HepG2 (cell line): Measurements from ENCODE around the gene RGS13. TPM values are rescaled to one million over a fixed set of nuclear protein-coding genes. Genes with fewer than 3 reads are reported as not detected.

Source experiments
- AGO2 ChIP-seq: fragments of 200-400 bp; formaldehyde crosslinking; optimal IDR thresholded peaks from 2 replicates; pipeline ENCODE3; 2017; ENCODE audit warnings: mild to moderate bottlenecking, low read depth, low read length, moderate library complexity
- ARHGAP35 ChIP-seq: sonication (generic); formaldehyde crosslinking; IDR thresholded peaks from 2 replicates; pipeline ENCODE4 v1.9.0; 2022; ENCODE audit warnings: mild to moderate bottlenecking, inconsistent platforms, moderate library complexity, missing genetic modification reagents, borderline replicate concordance
- ARNT ChIP-seq: fragments of 450-650 bp; IDR thresholded peaks from 2 replicates; pipeline ENCODE4 v1.6.1; 2017
- BCL6 ChIP-seq: IDR thresholded peaks from 2 replicates; pipeline ENCODE4 v1.6.1; 2016; ENCODE audit warnings: missing genetic modification reagents, missing compliant biosample characterization
- CREM ChIP-seq, 2 experiments: sonication (generic) in 1 of 2; formaldehyde crosslinking in 1 of 2; IDR thresholded peaks; 2 replicates each; pipeline versions ENCODE4 v1.4.0 to v1.6.1; 2016 to 2020; ENCODE audit warnings: antibody characterized with exemption in 1 of 2, mild to moderate bottlenecking in 1 of 2, missing genetic modification reagents in 1 of 2
- ERF ChIP-seq: IDR thresholded peaks from 2 replicates; pipeline ENCODE4 v1.6.1; 2018; ENCODE audit warnings: missing biosample characterization, missing genetic modification reagents
- ETV5 ChIP-seq: IDR thresholded peaks from 2 replicates; pipeline ENCODE4 v1.6.1; 2018; ENCODE audit warnings: missing biosample characterization, missing genetic modification reagents, inconsistent platforms, borderline replicate concordance
- MED13 ChIP-seq: sonication (generic); formaldehyde crosslinking; IDR thresholded peaks from 2 replicates; pipeline ENCODE4 v1.5.0; 2020; ENCODE audit warnings: missing genetic modification reagents
- NFKBIZ ChIP-seq: IDR thresholded peaks from 2 replicates; pipeline ENCODE4 v1.6.1; 2018; ENCODE audit warnings: missing genetic modification reagents, missing compliant biosample characterization
- SOX13 ChIP-seq, 3 experiments: fragments of 450-650 bp in 1 of 3; sonication (generic) in 1 of 3; formaldehyde crosslinking in 1 of 3; IDR thresholded peaks in 2 of 3; conservative IDR thresholded peaks in 1 of 3; 2 replicates each; pipeline versions ENCODE4 v1.5.0 to v1.6.1; 2016 to 2020; ENCODE audit warnings: antibody characterized with exemption in 1 of 3, mild to moderate bottlenecking in 1 of 3, missing compliant biosample characterization in 1 of 3, missing genetic modification reagents in 1 of 3, moderate library complexity in 1 of 3
- SOX6 ChIP-seq, 2 experiments: fragments of 450-650 bp in 1 of 2; sonication (generic) in 1 of 2; formaldehyde crosslinking in 1 of 2; IDR thresholded peaks; 2 replicates each; pipeline versions ENCODE4 v1.4.0 to v1.6.1; 2017 to 2020; ENCODE audit warnings: antibody characterized with exemption in 1 of 2, mild to moderate bottlenecking in 1 of 2, missing genetic modification reagents in 1 of 2
- TOE1 ChIP-seq: sonication (generic); formaldehyde crosslinking; IDR thresholded peaks from 2 replicates; pipeline ENCODE4 v1.4.0; 2020; ENCODE audit warnings: mild to moderate bottlenecking, missing genetic modification reagents
- ZFP36L1 ChIP-seq: sonication (generic); formaldehyde crosslinking; IDR thresholded peaks from 2 replicates; pipeline ENCODE4 v1.8.0; 2022; ENCODE audit warnings: mild to moderate bottlenecking, missing genetic modification reagents, moderate library complexity
- ZFP90 ChIP-seq: sonication (generic); formaldehyde crosslinking; IDR thresholded peaks from 2 replicates; pipeline ENCODE4 v1.8.0; 2022; ENCODE audit warnings: missing genetic modification reagents, mild to moderate bottlenecking, inconsistent platforms, borderline replicate concordance
- ZKSCAN5 ChIP-seq: sonication (generic); formaldehyde crosslinking; IDR thresholded peaks from 2 replicates; pipeline ENCODE4 v1.5.1; 2020; ENCODE audit warnings: mild to moderate bottlenecking, missing genetic modification reagents
- ZNF451 ChIP-seq: sonication (generic); formaldehyde crosslinking; IDR thresholded peaks from 2 replicates; pipeline ENCODE4 v1.5.0; 2020; ENCODE audit warnings: mild to moderate bottlenecking, missing genetic modification reagents
- ZNF614 ChIP-seq: IDR thresholded peaks from 2 replicates; pipeline ENCODE4 v1.6.1; 2018; ENCODE audit warnings: missing biosample characterization, missing genetic modification reagents, inconsistent platforms, borderline replicate concordance
- ZNF891 ChIP-seq: sonication (generic); formaldehyde crosslinking; IDR thresholded peaks from 2 replicates; pipeline ENCODE4 v1.5.0; 2020; ENCODE audit warnings: mild to moderate bottlenecking, missing genetic modification reagents
- polyA plus RNA-seq, 8 experiments: library from polyadenylated mRNA; depleted of rRNA in 3 of 8; stranded (reverse) in 7 of 8; unstranded in 1 of 8; fragments of >200 nt; fragmentation: Illumina TruSeq in 4 of 8; extraction: Trizol in 4 of 8; gene quantifications; 2 replicates each; pipeline versions ENCODE4 v1.2.1 to v1.2.3, GENCODE V29; 2011 to 2016; ENCODE audit warnings: low read depth in 4 of 8, missing spikeins in 1 of 8, mixed read lengths in 1 of 8; ENCODE audit not compliant: insufficient read depth in 1 of 8
- total RNA-seq, 5 experiments: library from RNA; depleted of rRNA; stranded (reverse); fragments of >200 nt; fragmentation: Illumina TruSeq; extraction: Trizol; gene quantifications; 2 replicates each; pipeline ENCODE4 v1.2.3, GENCODE V29; 2016; ENCODE audit warnings: low read depth in 1 of 5
- TF ChIP-seq, protein P1 (sequence below): sonication (generic); formaldehyde crosslinking; conservative IDR thresholded peaks from 2 replicates; pipeline ENCODE4 v1.8.1; 2023; ENCODE audit warnings: missing genetic modification reagents
- TF ChIP-seq, protein P2 (sequence below): sonication (generic); formaldehyde crosslinking; IDR thresholded peaks from 2 replicates; pipeline ENCODE4 v1.4.0; 2020; ENCODE audit warnings: mild to moderate bottlenecking, missing genetic modification reagents
- TF ChIP-seq, protein P3 (sequence below): sonication (generic); formaldehyde crosslinking; IDR thresholded peaks from 2 replicates; pipeline ENCODE4 v1.5.1; 2020; ENCODE audit warnings: missing genetic modification reagents, mild to moderate bottlenecking, borderline replicate concordance
- TF ChIP-seq, protein P4 (sequence below): sonication (generic); formaldehyde crosslinking; conservative IDR thresholded peaks from 2 replicates; pipeline ENCODE4 v1.4.0; 2020; ENCODE audit warnings: mild to moderate bottlenecking, missing genetic modification reagents, moderate library complexity

Gene RGS13
- total and polyA plus RNA-seq, 2 of the 13 experiments (the other 11 are each of a cell fraction or from before 2014, with no cell fraction given) = not detected

DNA sequence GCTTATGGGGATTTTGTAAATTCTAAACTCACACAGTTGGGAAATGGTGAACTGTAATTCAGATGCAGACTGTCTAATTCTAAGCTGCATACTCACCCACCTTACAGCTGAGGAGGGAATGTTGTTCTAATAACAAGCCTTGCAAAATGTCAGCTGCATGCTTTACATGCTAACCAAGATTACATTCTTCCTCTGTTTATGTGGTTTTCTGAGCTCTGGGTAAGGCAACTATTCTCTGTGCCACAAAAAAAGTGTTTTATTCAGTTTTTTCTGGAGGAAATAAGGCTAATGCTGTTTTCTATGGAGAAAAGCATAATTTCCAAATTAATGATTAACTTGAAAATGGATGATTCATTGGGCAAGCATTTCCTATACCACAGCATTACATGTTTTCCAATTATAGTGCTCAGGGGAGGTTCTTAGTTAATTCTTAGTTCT is 64.9 kb downstream of the RGS13 start (continued):
- TF ChIP-seq MED13 (CRISPR knock-in tag) (no peak), ERF (CRISPR knock-in tag) (no peak), ZNF891 (CRISPR knock-in tag) (no peak), SOX13 (IDR thresholded peaks at IDR 0.05) (no peak), SOX13 (CRISPR knock-in tag; conservative IDR thresholded peaks at IDR 0.05 in 1 of 2, IDR thresholded peaks at IDR 0.05 in 1 of 2) (peak in 1 of 2 experiments; percentile 70; a peak in 1 of 4 replicates), ZNF451 (no peak), NFKBIZ (CRISPR knock-in tag) (0 out of 2 replicates have a peak, but pooled peaks have one; percentile 49), BCL6 (peak; percentile 39; the same call in 1 of the 2 replicates), ZFP36L1 (CRISPR knock-in tag) (no peak; the same call in 1 of the 2 replicates), SOX6 (IDR thresholded peaks at IDR 0.05) (no peak), SOX6 (CRISPR knock-in tag; IDR thresholded peaks at IDR 0.05) (peak; percentile 43; the same call in 1 of the 2 replicates), CREM (IDR thresholded peaks at IDR 0.05) (0 out of 2 replicates have a peak, but pooled peaks have one; percentile 19), CREM (CRISPR knock-in tag; IDR thresholded peaks at IDR 0.05) (no peak), ZFP90 (CRISPR knock-in tag) (no peak), TOE1 (CRISPR knock-in tag) (0 out of 2 replicates have a peak, but pooled peaks have one; percentile 23), ARNT (no peak), ARHGAP35 (no peak), AGO2 (no peak), ETV5 (CRISPR knock-in tag) (peak; percentile 27; the same call in 1 of the 2 replicates), ZNF614 (CRISPR knock-in tag) (peak; percentile 30; the same call in 1 of the 2 replicates), ZKSCAN5 (CRISPR knock-in tag) (no peak)
- TF ChIP-seq, protein P1, sequence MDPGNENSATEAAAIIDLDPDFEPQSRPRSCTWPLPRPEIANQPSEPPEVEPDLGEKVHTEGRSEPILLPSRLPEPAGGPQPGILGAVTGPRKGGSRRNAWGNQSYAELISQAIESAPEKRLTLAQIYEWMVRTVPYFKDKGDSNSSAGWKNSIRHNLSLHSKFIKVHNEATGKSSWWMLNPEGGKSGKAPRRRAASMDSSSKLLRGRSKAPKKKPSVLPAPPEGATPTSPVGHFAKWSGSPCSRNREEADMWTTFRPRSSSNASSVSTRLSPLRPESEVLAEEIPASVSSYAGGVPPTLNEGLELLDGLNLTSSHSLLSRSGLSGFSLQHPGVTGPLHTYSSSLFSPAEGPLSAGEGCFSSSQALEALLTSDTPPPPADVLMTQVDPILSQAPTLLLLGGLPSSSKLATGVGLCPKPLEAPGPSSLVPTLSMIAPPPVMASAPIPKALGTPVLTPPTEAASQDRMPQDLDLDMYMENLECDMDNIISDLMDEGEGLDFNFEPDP (CRISPR knock-in tag) = no peak
- TF ChIP-seq, protein P2, sequence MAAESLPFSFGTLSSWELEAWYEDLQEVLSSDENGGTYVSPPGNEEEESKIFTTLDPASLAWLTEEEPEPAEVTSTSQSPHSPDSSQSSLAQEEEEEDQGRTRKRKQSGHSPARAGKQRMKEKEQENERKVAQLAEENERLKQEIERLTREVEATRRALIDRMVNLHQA (CRISPR knock-in tag) = no peak
- TF ChIP-seq, protein P3, sequence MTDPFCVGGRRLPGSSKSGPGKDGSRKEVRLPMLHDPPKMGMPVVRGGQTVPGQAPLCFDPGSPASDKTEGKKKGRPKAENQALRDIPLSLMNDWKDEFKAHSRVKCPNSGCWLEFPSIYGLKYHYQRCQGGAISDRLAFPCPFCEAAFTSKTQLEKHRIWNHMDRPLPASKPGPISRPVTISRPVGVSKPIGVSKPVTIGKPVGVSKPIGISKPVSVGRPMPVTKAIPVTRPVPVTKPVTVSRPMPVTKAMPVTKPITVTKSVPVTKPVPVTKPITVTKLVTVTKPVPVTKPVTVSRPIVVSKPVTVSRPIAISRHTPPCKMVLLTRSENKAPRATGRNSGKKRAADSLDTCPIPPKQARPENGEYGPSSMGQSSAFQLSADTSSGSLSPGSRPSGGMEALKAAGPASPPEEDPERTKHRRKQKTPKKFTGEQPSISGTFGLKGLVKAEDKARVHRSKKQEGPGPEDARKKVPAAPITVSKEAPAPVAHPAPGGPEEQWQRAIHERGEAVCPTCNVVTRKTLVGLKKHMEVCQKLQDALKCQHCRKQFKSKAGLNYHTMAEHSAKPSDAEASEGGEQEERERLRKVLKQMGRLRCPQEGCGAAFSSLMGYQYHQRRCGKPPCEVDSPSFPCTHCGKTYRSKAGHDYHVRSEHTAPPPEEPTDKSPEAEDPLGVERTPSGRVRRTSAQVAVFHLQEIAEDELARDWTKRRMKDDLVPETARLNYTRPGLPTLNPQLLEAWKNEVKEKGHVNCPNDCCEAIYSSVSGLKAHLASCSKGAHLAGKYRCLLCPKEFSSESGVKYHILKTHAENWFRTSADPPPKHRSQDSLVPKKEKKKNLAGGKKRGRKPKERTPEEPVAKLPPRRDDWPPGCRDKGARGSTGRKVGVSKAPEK (CRISPR knock-in tag) = no peak
- TF ChIP-seq, protein P4, sequence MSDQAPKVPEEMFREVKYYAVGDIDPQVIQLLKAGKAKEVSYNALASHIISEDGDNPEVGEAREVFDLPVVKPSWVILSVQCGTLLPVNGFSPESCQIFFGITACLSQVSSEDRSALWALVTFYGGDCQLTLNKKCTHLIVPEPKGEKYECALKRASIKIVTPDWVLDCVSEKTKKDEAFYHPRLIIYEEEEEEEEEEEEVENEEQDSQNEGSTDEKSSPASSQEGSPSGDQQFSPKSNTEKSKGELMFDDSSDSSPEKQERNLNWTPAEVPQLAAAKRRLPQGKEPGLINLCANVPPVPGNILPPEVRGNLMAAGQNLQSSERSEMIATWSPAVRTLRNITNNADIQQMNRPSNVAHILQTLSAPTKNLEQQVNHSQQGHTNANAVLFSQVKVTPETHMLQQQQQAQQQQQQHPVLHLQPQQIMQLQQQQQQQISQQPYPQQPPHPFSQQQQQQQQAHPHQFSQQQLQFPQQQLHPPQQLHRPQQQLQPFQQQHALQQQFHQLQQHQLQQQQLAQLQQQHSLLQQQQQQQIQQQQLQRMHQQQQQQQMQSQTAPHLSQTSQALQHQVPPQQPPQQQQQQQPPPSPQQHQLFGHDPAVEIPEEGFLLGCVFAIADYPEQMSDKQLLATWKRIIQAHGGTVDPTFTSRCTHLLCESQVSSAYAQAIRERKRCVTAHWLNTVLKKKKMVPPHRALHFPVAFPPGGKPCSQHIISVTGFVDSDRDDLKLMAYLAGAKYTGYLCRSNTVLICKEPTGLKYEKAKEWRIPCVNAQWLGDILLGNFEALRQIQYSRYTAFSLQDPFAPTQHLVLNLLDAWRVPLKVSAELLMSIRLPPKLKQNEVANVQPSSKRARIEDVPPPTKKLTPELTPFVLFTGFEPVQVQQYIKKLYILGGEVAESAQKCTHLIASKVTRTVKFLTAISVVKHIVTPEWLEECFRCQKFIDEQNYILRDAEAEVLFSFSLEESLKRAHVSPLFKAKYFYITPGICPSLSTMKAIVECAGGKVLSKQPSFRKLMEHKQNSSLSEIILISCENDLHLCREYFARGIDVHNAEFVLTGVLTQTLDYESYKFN (CRISPR knock-in tag) = peak; percentile 80
